Measurements from ENCODE around the gene TNFRSF4. TPM values are rescaled to one million over a fixed set of nuclear protein-coding genes. Genes with fewer than 3 reads are reported as not detected.

TNFRSF4 gene
- total RNA-seq, 3 donors from 2014 or later (not counting 1 experiment from before 2014, with no cell fraction given): 14.3 to 26.5 (median 15.7) TPM

- peaks cover 33 to 51% of the 10 kb centered on the region in 2 donors for H3K4me1 Mint-ChIP-seq
- intact Hi-C loops (cut with micrococcal nuclease): no loop called here
- no peaks in the 10 kb centered on the region for H3K9me3 Mint-ChIP-seq
- H3K4me3 Mint-ChIP-seq: no peak overlapping the region
- H3K27me3 ChIP-seq (ENCODE audit: control insufficient read depth, insufficient read depth, low read length): no peaks in the 10 kb centered on the region
- DNase-seq (no peak), ATAC-seq (no peak)
- H3K4me1 ChIP-seq (ENCODE audit: control insufficient read depth, insufficient read depth, low read length): peaks cover 61% of the 10 kb centered on the region
- no peaks in the 10 kb centered on the region for H3K9me3 ChIP-seq (ENCODE audit: control insufficient read depth, insufficient read depth, low read length)
- peak overlapping the region in 1 of 2 donors; percentile 29 for H3K27ac Mint-ChIP-seq
- H3K36me3 ChIP-seq (ENCODE audit: control insufficient read depth, insufficient read depth, low read length): peaks cover 65% of the 10 kb centered on the region
- no peaks in the 10 kb centered on the region for H3K27me3 Mint-ChIP-seq (ENCODE audit: low read depth in 2 of 2)
- TF ChIP-seq CTCF (IDR thresholded peaks at IDR 0.05): no peak
- H3K4me3 ChIP-seq (ENCODE audit: low read length): no peak overlapping the region
- WGBS (ENCODE audit: insufficient coverage): 92% methylated on average over 18 of the region's 18 CpGs
- H3K27ac ChIP-seq (ENCODE audit: low read length): no peak overlapping the region
- no peaks in the 10 kb centered on the region for H3K36me3 Mint-ChIP-seq
Measured at GRCh38 chr1:1225913-1226312, 12.0 kb upstream of the TNFRSF4 start.

- DNase-seq (no peak), ATAC-seq (no peak)
- Histone ChIP-seq H3K36me3 (ENCODE audit: control insufficient read depth, insufficient read depth, low read length) (peaks cover 70% of the 10 kb centered on the region), H3K9me3 (ENCODE audit: control insufficient read depth, insufficient read depth, low read length) (no peaks in the 10 kb centered on the region), H3K4me3 (ENCODE audit: low read length) (no peak overlapping the region), H3K27me3 (ENCODE audit: control insufficient read depth, insufficient read depth, low read length) (no peaks in the 10 kb centered on the region), H3K27ac (ENCODE audit: low read length) (no peak overlapping the region), H3K4me1 (ENCODE audit: control insufficient read depth, insufficient read depth, low read length) (peaks cover 61% of the 10 kb centered on the region)
- no peaks in the 10 kb centered on the region for H3K36me3 Mint-ChIP-seq
- H3K27me3 Mint-ChIP-seq (ENCODE audit: low read depth in 2 of 2): no peaks in the 10 kb centered on the region
- no peaks in the 10 kb centered on the region for H3K9me3 Mint-ChIP-seq
- H3K27ac Mint-ChIP-seq: peak overlapping the region in 1 of 2 donors; percentile 29
- TF ChIP-seq CTCF (IDR thresholded peaks at IDR 0.05): no peak
- H3K4me3 Mint-ChIP-seq: no peak overlapping the region
- intact Hi-C loops (cut with micrococcal nuclease): no loop called here
- H3K4me1 Mint-ChIP-seq: peaks cover 28 to 51% of the 10 kb centered on the region in 2 donors
- 95% methylated on average over 34 of the region's 34 CpGs for WGBS (ENCODE audit: insufficient coverage)
Measured at GRCh38 chr1:1225238-1225845, 11.4 kb upstream of the TNFRSF4 start.

- Histone ChIP-seq H3K9me3 (ENCODE audit: control insufficient read depth, insufficient read depth, low read length) (no peaks in the 10 kb centered on the region), H3K27ac (ENCODE audit: low read length) (no peak overlapping the region), H3K36me3 (ENCODE audit: control insufficient read depth, insufficient read depth, low read length) (peaks cover 74% of the 10 kb centered on the region), H3K4me3 (ENCODE audit: low read length) (no peak overlapping the region), H3K27me3 (ENCODE audit: control insufficient read depth, insufficient read depth, low read length) (no peaks in the 10 kb centered on the region), H3K4me1 (ENCODE audit: control insufficient read depth, insufficient read depth, low read length) (peaks cover 61% of the 10 kb centered on the region)
- Mint-ChIP-seq H3K9me3 (no peaks in the 10 kb centered on the region), H3K36me3 (no peaks in the 10 kb centered on the region), H3K4me1 (peaks cover 18 to 53% of the 10 kb centered on the region in 2 donors), H3K27me3 (ENCODE audit: low read depth in 2 of 2) (no peaks in the 10 kb centered on the region), H3K4me3 (peak overlapping the region; percentile 40), H3K27ac (peak overlapping the region; percentile 6 to 46)
- TF ChIP-seq CTCF (IDR thresholded peaks at IDR 0.05): no peak
- no peak for DNase-seq
- WGBS (ENCODE audit: insufficient coverage): 93% methylated on average over 21 of the region's 21 CpGs
- ATAC-seq: no peak
- intact Hi-C loops (cut with micrococcal nuclease): loop anchor here (2.0 kb wide), 1 partner anchor 15 kb away; no protein-coding TSS in a partner anchor
Measured at GRCh38 chr1:1223891-1224290, 9.9 kb upstream of the TNFRSF4 start.

- Histone ChIP-seq H3K27ac (ENCODE audit: low read length) (no peak overlapping the region), H3K27me3 (ENCODE audit: control insufficient read depth, insufficient read depth, low read length) (no peaks in the 10 kb centered on the region), H3K9me3 (ENCODE audit: control insufficient read depth, insufficient read depth, low read length) (no peaks in the 10 kb centered on the region), H3K4me3 (ENCODE audit: low read length) (no peak overlapping the region), H3K36me3 (ENCODE audit: control insufficient read depth, insufficient read depth, low read length) (peaks cover 75% of the 10 kb centered on the region), H3K4me1 (ENCODE audit: control insufficient read depth, insufficient read depth, low read length) (peaks cover 61% of the 10 kb centered on the region)
- H3K9me3 Mint-ChIP-seq: no peaks in the 10 kb centered on the region
- TF ChIP-seq CTCF (IDR thresholded peaks at IDR 0.05): no peak
- DNase-seq (no peak), ATAC-seq (no peak)
- 98% methylated on average over 15 of the region's 15 CpGs for WGBS (ENCODE audit: insufficient coverage)
- no peaks in the 10 kb centered on the region for H3K27me3 Mint-ChIP-seq (ENCODE audit: low read depth in 2 of 2)
- H3K36me3 Mint-ChIP-seq: no peaks in the 10 kb centered on the region
- peak overlapping the region; percentile 85 for H3K4me3 Mint-ChIP-seq
- H3K27ac Mint-ChIP-seq: peak overlapping the region; percentile 98 to 99
- intact Hi-C loops (cut with micrococcal nuclease): loop anchor here (2.0 kb wide), 1 partner anchor 15 kb away; no protein-coding TSS in a partner anchor
- H3K4me1 Mint-ChIP-seq: peaks cover 18 to 55% of the 10 kb centered on the region in 2 donors
Measured at GRCh38 chr1:1223321-1223720, 9.4 kb upstream of the TNFRSF4 start.
